ENCODE measurements around the gene LAD1. TPM values are rescaled to one million over a fixed set of nuclear protein-coding genes. Genes with fewer than 3 reads are reported as not detected.
A peak's percentile ranks its signal among the peaks of the same experiment; 100 is the strongest.

The LAD1 gene
- total RNA-seq, 1 donor from 2014 or later: not detected

DNA sequence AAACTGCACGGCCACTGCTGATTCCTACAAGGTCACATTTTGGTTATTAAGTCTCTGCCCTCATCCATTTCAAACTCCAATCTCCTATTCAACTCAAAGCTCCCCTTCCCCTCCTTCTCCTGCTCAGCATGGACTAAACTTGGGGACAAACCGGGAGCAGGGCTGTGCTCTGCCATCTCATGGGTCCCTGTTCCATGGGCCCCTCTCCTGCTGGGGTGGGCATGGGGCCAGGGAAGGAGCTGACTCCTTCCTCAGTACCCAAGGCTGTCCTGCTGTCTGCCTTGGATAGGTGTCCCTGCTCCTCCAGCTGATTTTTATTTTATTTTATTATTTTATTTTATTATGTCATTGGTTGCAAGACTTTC, 48.8 kb downstream of the LAD1 start:
- H3K4me3 Mint-ChIP-seq: no peak overlapping the region
- TF ChIP-seq, protein P1, sequence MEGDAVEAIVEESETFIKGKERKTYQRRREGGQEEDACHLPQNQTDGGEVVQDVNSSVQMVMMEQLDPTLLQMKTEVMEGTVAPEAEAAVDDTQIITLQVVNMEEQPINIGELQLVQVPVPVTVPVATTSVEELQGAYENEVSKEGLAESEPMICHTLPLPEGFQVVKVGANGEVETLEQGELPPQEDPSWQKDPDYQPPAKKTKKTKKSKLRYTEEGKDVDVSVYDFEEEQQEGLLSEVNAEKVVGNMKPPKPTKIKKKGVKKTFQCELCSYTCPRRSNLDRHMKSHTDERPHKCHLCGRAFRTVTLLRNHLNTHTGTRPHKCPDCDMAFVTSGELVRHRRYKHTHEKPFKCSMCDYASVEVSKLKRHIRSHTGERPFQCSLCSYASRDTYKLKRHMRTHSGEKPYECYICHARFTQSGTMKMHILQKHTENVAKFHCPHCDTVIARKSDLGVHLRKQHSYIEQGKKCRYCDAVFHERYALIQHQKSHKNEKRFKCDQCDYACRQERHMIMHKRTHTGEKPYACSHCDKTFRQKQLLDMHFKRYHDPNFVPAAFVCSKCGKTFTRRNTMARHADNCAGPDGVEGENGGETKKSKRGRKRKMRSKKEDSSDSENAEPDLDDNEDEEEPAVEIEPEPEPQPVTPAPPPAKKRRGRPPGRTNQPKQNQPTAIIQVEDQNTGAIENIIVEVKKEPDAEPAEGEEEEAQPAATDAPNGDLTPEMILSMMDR (conservative IDR thresholded peaks at IDR 0.05): no peak
- no peaks in the 10 kb centered on the region for H3K9me3 Mint-ChIP-seq
- peaks cover 4% of the 10 kb centered on the region for H3K4me1 Mint-ChIP-seq
- H3K27ac Mint-ChIP-seq (ENCODE audit: unreplicated experiment): no peak overlapping the region
- no peaks in the 10 kb centered on the region for H3K36me3 Mint-ChIP-seq (ENCODE audit: low read depth)
- H3K27me3 Mint-ChIP-seq (ENCODE audit: low read depth): peaks cover 3% of the 10 kb centered on the region
- no peak for DNase-seq (ENCODE audit: low read depth, low spot score)

DNA sequence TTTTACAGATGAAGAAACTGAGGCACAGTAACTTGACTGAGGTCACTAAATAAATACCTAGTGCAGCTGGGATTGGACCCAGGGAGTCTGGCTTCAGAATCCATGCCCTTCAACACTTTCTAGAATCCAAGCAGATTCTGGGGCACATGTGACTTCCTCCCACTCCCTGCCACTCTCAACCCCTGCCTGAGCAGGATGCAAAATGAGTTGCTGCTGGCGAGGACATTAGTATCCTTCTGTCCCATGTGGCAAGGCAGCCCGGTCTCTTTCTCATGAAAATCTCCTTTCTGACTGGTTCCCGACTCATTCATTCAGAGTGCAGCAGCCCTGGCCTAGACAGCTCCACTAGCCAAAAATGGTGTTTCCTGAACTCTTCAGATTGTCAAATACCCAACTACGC, 50.0 kb downstream of the LAD1 start:
- Mint-ChIP-seq H3K27me3 (ENCODE audit: low read depth) (peaks cover 3% of the 10 kb centered on the region), H3K9me3 (no peaks in the 10 kb centered on the region), H3K36me3 (ENCODE audit: low read depth) (no peaks in the 10 kb centered on the region), H3K27ac (ENCODE audit: unreplicated experiment) (no peak overlapping the region), H3K4me1 (peaks cover 4% of the 10 kb centered on the region), H3K4me3 (no peak overlapping the region)
- DNase-seq (ENCODE audit: low read depth, low spot score): no peak
- TF ChIP-seq, protein P1 (conservative IDR thresholded peaks at IDR 0.05): no peak

DNA sequence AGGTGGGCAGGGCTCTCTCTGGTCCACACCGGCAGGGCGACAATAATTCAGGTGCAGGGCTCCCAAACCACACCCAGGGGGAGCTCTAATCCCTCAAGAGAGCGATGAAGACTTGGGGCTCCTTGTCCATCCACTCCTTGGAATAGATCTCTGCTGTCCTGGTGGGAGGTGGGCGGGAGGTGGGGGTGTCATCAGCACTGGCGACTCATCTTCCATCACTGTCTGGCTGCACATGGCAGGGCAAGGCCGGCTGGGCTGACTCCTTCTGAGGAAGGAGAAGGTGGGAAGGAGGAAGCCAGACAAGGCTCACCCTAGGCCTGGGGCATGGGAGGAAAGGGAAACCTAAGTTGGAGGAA, 50.9 kb downstream of the LAD1 start:
- Mint-ChIP-seq H3K4me3 (no peak overlapping the region), H3K36me3 (ENCODE audit: low read depth) (no peaks in the 10 kb centered on the region), H3K9me3 (no peaks in the 10 kb centered on the region), H3K27ac (ENCODE audit: unreplicated experiment) (no peak overlapping the region), H3K4me1 (peaks cover 4% of the 10 kb centered on the region), H3K27me3 (ENCODE audit: low read depth) (peaks cover 3% of the 10 kb centered on the region)
- TF ChIP-seq, protein P1 (conservative IDR thresholded peaks at IDR 0.05): peak; percentile 67
- DNase-seq (ENCODE audit: low read depth, low spot score): peak; percentile 44

DNA sequence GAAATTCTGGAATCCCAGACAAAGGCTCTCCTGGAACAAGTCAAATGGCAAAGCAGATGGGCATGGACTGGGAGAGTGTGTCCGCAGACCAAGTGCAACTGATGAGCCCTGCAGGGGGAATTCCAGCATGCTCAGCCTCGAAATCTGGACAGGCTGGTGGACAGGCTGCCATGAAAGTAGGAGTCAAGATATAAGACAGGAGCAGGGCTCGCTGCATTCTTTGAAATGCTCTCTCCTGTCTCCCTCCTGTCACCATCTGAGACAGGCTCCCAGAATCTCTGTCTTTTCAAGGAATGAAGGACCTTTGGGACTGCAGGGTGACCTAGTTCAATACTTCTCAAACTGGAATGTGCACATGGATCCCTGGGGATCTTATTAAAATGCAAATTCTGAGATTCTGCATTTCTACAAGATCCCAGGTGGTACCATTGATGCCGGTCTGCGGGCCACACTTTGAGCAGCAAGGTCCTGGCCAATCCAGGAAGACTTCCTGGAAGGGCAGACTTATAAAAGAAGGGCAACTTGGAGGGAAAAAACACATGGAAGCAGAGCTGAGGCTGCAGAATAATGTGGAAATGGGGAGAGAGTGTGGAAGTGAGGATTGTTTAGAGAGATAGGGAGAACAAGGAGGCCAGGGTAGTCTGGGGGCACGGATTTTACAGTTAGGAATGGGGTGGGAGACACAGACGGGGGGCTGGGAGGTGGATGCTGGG, 51.5 kb downstream of the LAD1 start:
- Mint-ChIP-seq H3K27me3 (ENCODE audit: low read depth) (peaks cover 3% of the 10 kb centered on the region), H3K9me3 (no peaks in the 10 kb centered on the region), H3K27ac (ENCODE audit: unreplicated experiment) (no peak overlapping the region), H3K36me3 (ENCODE audit: low read depth) (no peaks in the 10 kb centered on the region), H3K4me3 (no peak overlapping the region), H3K4me1 (peaks cover 4% of the 10 kb centered on the region)
- TF ChIP-seq, protein P1 (conservative IDR thresholded peaks at IDR 0.05): no peak
- DNase-seq (ENCODE audit: low read depth, low spot score): no peak

DNA sequence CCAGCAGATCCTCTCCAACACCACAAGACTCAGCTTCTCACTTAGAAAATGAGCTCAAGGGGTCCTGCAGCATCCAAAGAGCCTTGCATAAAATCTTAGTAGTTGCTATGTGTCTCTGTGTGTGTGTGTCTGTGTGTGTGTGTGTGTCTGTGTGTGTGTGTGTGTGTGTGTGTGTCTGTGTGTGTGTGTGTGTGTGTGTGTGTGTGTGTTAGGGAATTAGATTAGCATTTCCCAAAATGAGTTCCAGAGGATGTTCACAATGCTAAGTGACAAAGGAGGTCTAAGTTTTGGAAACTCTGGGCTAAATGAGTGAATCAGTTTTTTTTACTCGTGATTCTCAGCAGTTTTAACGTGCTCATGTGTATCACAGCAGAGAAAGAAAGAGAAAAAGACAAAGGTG, 52.1 kb downstream of the LAD1 start:
- Mint-ChIP-seq H3K4me3 (no peak overlapping the region), H3K27ac (ENCODE audit: unreplicated experiment) (no peak overlapping the region)

More for the DNA sequence above, 52.1 kb downstream of the LAD1 start:
- TF ChIP-seq, protein P1 (conservative IDR thresholded peaks at IDR 0.05): no peak
- DNase-seq (ENCODE audit: low read depth, low spot score): no peak
- no peaks in the 10 kb centered on the region for H3K36me3 Mint-ChIP-seq (ENCODE audit: low read depth)
- H3K9me3 Mint-ChIP-seq: no peaks in the 10 kb centered on the region
- H3K4me1 Mint-ChIP-seq: peaks cover 4% of the 10 kb centered on the region
- no peaks in the 10 kb centered on the region for H3K27me3 Mint-ChIP-seq (ENCODE audit: low read depth)
